ENCODE results near the gene B3GNT9. TPM values are rescaled to one million over a fixed set of nuclear protein-coding genes. Genes with fewer than 3 reads are reported as not detected.

B3GNT9 gene, protein sequence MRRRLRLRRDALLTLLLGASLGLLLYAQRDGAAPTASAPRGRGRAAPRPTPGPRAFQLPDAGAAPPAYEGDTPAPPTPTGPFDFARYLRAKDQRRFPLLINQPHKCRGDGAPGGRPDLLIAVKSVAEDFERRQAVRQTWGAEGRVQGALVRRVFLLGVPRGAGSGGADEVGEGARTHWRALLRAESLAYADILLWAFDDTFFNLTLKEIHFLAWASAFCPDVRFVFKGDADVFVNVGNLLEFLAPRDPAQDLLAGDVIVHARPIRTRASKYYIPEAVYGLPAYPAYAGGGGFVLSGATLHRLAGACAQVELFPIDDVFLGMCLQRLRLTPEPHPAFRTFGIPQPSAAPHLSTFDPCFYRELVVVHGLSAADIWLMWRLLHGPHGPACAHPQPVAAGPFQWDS
- 2.4 and 6.3 TPM in 2 replicates for total RNA-seq

DNA sequence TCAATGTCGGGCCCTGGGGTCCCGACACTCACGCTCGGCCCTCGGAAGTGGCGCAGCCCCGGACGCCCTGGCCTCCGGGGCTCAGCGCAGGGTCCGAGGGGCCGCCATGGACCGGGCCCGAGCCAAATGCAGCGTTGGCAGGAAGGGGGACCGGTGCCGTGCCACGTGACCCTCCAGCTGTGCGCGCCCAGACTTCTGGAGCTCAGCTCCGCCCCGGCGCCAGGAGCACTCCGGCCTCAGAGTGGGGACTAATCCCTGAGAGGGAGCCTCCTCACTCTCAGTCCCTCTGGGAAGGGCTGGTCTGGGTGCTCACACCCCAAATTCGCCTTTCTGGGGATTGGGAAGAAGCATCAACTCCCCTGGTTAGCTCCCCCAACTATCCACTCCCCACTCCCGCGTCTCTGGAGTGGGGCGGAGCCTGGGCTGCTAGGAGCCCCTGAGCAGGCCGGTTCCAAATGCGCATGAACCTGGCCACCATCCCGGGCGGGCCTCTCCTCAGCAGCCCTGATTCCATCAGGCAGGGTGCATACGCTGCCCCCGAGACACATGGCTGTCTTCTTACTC, at the start of gene B3GNT9:
TSS of gene B3GNT9 (minus strand) at position 166 of the 564 bp plus-strand sequence. CDS start 513 bp downstream, outside the sequence.
- peak in 1 of 2 donors; percentile 40 for DNase-seq (ENCODE audit: low read depth in 2 of 2)

DNA sequence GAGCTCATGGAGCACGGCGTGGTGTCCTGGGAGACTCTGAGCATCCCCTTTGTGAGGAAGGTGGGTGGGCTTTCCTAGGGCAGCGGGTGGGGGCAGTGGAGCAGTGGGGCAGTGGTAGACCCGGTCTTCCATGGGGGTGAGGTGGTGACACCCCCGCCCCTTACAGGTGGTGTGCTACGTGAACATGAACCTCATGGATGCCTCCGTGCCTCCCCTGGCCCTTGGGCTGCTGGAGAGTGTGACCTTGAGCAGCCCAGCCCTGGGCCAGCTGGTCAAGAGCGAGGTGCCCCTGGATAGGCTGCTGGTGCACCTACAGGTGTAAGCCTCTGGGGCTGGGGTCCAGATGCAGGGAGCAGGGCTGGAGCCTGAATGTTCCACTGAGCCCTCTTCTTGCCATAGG, 49.7 kb upstream of the B3GNT9 start:
- no peak for DNase-seq (ENCODE audit: low read depth in 2 of 2)

DNA sequence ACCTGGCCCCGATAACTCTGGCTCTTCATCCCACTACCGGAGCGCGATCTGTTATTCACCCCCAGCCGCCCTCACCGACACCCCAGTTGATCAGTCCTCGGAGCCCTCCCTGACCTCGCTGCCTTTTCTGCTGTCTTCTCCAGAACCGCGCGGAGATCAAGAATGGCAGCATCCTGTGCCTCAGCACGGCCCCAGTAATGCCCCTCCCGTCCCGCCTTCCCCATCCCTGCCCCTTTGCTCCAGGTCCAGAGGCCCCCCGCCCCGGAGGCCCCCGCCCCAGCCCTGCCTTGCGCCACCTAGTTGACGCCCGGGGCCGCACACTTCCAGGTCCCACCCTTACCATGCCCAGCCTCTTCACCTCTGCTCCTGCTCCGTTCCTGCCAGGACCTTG, 49.0 kb upstream of the B3GNT9 start:
- no peak for DNase-seq (ENCODE audit: low read depth in 2 of 2)

DNA sequence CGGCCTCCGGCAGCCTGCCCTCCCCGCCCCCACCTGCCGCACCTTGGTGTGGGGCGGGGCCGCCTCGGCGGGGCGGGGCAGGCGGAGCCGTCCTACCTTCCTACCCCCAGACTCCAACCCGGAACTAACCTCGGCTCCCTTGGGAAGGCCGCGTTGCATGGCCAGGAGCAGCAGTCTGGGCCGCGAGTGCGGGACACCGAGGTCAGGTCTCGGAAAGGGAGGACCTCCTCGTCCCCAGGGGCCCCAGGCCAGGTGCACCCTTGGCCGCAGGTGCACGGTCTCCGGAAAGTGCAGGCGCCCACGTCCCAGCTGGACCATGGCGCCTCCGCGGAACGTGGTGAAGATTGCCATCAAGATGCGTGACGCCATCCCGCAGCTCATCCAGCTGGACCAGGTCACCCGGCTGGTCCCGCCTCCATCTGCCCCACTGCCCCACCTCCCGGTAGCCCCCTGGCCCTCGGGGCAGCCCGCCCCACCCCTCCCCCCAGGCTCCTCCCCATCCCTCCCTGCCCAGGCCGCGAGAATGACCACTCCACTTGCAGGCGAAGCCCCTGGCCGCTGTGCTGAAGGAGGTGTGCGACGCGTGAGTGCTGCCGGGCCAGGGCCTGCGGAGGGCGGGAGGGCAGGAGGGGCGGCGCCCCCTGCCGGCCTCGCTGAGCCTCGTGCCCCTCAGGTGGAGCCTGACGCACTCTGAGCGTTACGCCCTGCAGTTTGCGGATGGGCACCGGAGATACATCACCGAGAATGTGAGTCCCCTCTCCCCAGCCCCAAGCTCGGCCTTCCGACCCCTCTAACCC, 48.4 kb upstream of the B3GNT9 start, which contains the start of gene ELMO3:
TSS of gene ELMO3 (plus strand) at position 121 of the 797 bp plus-strand sequence. CDS start at position 317, 196 bp downstream.
- no peak for DNase-seq (ENCODE audit: low read depth in 2 of 2)

DNA sequence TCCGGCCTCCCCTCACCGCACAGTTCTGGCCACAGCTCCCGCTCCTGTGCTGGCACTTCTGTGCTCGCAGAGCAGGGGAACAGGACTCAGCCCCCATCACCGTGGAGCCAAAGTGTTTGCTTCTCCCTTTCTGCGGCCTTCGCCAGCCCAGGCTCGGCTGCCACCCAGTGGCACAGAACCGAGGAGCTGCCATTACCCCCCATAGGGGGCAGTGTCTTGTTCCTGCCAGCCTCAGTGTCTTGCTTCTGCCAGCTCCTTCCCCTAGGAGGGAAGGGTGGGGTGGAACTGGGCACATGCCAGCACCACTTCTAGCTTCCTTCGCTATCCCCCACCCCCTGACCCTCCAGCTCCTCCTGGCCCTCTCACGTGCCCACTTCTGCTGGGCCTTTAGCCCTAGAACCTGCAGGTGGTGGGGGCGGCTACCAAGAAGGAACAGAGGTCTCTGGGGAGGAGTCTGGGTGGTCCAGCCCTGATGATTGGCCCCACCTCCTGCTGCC, 47.5 kb upstream of the B3GNT9 start:
- DNase-seq (ENCODE audit: low read depth in 2 of 2) = peak in 1 of 2 donors; percentile 53

DNA sequence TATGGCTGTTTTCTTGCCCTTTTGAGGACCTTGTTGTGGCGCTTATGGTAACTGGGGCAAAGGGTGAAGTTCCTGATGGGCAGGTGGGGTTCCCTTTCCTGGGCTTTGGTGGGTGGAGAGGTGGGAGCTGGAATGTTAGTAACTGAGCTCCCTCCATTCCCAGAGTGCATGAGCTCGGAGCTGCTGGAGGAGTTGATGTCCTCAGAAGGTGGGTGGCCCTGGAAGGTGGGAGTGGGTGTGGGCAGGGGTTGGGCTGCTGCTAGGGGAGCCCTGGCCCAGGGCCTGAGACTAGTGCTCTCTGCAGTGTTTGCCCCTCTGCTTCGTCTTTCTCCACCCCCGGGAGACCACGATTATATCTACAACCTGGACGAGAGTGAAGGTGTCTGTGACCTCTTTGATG, 46.9 kb upstream of the B3GNT9 start:
- no peak for DNase-seq (ENCODE audit: low read depth in 2 of 2)

DNA sequence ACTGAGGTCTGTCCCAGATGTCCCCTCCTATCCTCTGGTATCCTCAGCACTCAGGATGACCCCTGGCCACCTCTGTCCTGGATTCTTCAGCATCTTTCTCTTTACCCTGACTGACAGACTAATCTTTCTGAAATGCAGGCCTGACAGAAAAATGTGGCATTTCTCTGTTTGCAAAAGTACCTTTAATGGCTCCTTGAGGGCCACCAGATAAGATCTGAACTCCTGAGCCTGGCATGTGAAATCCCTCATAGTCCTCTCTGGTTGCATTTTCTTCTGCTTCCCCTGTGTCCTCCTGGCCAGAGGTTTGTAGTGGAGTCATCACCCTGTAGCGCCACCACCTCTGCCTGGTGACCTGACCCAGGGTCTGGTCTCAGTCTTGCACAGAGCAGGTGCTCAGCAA, 46.1 kb upstream of the B3GNT9 start:
- DNase-seq (ENCODE audit: low read depth in 2 of 2) = no peak

DNA sequence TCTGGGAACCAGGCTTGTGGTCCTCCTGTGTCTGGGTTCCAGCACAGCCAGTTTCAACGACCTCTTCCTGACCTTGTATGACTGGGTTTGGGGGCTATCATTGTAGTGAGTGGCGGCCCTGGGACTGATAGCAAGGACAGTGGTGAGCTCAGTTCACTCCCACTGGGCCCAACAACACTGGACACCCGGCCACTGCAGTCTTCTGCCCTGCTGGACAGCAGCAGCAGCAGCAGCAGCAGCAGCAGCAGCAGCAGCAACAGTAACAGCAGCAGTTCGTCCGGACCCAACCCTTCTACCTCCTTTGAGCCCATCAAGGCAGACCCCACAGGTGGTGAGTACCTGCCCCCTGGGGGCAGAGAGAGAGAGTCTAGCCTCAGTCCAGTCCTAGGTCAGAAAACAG, 44.9 kb upstream of the B3GNT9 start:
- no peak for DNase-seq (ENCODE audit: low read depth in 2 of 2)

DNA sequence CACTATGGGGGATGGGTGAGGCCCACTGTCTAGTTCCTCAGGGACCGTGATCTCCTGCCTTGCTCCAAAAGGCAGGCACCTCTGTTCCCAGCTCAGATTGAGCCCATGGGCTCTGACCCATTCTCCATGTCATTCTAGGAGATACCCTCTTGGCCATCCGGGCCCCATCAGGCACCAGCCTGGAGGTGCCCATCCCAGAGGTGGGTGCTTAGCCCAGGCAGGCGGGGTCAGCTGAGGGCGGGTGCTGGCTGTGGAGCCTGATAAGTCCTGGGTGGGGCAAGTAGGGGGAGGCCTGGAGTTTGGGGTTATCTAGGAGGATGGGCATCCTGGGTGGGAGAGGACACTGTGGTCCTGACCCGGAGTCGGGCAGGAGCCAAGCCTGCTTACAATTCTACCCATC, 43.5 kb upstream of the B3GNT9 start:
- DNase-seq (ENCODE audit: low read depth in 2 of 2) = no peak

DNA sequence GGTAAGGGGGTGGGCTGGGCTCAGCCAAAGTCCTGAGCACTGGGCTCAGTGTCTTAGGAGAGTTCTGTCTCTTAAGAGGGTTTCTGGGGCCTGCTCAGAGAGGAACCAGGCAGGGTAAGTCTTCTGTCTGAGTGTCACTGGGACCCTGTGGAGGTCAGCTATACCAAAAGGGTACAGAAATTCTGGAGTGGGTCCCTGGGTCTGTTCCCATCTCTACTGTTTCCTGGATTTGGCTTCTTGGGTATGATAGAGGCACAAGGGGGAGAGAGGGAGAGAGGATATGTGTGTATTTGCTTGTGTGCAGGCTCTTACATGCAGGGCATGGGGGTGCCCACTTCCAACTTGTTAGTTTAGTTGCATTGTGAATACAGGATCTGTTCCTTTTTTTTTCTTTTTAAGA, 42.7 kb upstream of the B3GNT9 start:
- no peak for DNase-seq (ENCODE audit: low read depth in 2 of 2)

DNA sequence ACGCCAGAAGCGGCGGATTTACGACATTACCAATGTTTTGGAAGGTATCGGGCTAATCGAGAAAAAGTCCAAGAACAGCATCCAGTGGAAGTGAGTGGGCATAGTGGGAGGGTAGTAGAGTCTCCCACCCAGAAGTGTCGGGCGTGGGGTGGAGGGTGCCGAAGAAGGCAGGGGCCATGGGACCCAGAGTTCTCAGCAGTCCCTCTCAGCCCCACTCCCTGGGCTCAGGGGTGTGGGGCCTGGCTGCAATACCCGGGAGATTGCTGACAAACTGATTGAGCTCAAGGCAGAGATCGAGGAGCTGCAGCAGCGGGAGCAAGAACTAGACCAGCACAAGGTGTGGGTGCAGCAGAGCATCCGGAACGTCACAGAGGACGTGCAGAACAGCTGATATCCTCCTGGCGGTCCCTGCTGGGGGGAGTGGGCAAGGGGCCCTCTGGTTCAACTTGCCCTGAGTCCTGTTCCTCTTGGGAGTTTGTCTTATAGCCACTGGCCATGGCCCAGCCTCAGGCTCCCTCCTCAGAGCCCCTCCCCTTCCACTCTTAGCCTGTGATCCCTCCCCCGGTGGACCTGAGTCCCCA, 42.1 kb upstream of the B3GNT9 start:
- DNase-seq (ENCODE audit: low read depth in 2 of 2) = no peak

DNA sequence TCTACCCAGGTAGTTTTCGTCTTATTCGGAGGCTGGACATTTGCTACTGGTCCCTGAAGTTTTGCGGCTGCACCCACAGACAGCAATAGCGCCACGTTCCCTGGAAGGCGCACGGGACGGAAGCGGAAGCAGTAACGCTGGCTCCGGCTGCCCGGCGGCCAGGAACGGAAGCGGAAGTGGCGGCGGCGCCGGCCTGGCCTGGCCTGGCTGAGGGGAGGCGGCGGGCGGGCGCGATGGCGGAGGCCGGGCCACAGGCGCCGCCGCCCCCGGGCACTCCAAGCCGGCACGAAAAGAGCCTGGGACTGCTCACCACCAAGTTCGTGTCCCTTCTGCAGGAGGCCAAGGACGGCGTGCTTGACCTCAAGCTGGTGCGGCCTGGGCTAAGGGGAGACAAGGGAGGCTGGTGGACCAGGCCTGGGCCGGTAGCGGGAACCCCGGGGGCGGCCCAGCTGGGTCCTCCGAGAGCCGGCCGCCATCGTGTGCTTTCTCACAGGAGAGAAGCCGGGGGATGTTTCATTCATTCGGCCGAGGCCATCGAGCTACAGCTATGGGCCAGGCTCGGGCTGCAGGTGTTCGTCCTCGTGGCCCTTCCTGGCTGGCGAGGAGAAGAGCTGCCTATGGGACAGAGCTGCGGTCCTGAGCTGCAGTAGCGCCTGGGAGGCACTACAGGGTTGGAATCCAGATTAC, 41.3 kb upstream of the B3GNT9 start, which contains the start of gene E2F4:
TSS of gene E2F4 (plus strand) at position 161 of the 687 bp plus-strand sequence. CDS start at position 234, 73 bp downstream.
- peak; percentile 87 to 96 for DNase-seq (ENCODE audit: low read depth in 2 of 2)

DNA sequence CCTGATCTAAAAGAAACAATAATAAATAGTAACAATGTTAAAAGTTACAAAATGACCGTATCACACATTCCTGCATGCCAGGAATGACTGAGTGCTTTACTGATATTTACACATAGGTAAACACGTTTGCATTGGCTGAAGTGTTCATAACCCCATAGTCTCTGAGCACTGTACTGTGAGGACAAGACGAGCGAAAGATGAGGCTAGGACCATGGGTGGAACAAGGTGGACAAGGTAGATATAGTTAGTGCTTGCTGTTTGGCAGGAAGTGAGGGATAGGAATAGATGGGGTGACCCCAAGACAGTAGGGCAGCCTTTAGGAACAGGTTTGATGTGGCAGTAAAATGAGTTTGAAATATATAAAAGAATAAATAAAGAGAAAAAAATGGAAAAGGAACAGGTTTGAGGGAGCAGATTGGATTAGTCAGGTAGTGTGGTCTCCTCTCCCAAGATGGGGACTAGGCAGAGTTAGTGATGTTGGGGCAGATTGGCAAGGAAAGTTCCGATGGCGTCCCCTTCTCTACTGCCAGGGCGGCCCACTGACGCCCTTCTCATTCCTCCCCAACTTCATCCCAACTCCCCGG, 40.7 kb upstream of the B3GNT9 start:
- DNase-seq (ENCODE audit: low read depth in 2 of 2) = no peak

DNA sequence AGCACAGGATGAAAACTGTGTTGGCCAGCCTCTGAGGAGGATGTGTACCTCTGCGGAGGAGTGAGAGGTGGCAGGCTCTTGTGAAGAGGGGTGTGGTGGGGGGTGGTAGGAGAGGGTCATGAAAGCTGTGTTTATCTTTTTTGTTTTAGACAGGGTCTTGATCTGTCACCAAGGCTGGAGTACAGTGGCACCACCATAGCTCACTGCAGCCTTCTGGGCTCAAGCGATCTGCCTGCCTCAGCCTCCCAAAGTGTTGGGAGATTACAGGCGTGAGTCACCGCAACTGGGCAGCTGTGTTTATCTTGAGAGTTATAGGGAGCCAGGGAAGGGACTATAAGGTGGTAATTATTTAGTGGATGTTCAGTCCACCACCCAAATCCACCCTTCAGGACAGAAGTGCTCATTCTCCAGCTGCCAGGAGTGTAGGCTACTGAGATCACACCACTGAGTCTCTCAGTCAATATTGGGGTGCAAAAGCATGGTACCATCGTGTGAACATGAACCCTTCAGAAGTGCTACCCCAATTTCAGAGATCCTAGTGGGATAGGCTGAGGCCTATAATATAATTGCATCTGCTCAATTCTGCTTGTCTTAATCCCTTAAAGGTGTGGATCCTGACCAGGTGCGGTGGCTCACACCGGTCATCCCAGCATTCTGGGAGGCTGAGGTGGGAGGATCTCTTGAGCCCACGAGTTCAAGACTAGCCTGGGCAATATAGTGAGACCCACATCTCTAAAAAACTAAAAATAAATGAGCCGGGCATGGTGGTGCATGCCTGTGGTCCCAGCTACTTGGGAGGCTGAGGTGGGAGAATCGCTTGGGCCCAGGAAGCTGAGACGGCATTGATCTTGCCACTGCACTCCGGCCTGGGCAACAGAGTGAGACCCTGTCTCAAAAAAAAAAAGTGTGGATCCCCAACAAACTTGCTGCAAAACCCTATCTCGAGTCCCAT, 39.9 kb upstream of the B3GNT9 start:
- peak in 1 of 2 donors; percentile 34 for DNase-seq (ENCODE audit: low read depth in 2 of 2)

DNA sequence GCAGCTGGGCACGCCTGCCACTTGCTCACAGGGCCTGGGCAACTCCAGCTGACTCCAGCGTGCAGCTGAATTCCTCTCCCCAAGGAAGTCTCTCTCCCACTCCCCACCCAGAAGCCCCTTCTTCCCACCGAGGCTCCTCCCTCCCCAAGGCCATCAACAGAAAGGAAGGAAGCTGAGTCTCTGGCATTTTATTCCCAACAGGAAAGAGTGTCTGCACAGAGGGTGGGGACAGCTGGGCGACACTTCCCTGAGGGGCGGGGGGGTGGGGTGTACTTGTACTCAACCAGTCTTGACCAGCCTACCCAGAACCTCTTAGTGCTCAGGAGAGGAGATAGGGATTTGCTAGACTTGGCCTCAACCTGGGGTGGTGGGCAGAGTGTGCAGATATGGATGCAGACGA, 39.2 kb upstream of the B3GNT9 start, which contains the start of gene EXOC3L1:
TSS of gene EXOC3L1 (minus strand) at position 96 of the 400 bp plus-strand sequence. CDS start 460 bp downstream, outside the sequence.
- no peak for DNase-seq (ENCODE audit: low read depth in 2 of 2)

DNA sequence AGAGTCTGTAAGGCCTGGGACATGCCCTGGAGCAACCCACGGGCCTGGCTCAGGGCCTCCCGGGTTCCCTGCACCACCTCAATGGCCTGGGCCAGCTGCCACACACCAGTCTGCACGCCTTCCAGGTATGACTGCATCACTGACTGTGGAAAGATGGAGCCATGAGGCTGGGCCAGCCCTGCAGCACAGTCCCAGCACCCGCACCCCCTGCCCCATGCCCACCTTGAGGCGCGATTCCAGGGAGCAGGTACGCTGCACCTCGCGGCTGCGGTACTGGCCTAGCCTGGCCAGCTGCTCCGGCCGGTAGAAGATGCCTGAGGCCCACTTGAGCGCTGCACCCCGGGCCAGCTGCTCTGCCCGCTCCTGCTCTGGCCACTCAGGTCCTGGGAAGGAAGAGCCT, 38.0 kb upstream of the B3GNT9 start:
- no peak for DNase-seq (ENCODE audit: low read depth in 2 of 2)

DNA sequence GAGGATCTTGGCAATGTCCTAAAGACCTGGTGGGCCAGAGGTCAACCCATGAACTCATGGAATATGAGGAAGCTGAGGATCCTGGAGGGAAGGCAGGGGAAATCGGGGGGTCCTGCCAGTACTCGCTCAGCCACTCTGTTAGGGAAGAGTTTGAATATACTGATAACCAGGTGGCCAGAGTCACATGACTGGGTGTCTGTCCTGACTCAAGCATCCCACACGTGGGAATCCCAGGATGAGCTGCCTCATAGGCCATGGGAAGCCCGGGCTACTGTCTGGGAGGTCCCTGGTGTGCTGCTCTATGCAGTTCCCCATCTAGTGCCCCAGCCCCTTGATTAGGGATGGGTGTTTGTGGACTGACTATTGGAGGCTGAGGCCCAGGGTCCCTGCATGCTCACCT, 37.5 kb upstream of the B3GNT9 start:
- no peak for DNase-seq (ENCODE audit: low read depth in 2 of 2)

DNA sequence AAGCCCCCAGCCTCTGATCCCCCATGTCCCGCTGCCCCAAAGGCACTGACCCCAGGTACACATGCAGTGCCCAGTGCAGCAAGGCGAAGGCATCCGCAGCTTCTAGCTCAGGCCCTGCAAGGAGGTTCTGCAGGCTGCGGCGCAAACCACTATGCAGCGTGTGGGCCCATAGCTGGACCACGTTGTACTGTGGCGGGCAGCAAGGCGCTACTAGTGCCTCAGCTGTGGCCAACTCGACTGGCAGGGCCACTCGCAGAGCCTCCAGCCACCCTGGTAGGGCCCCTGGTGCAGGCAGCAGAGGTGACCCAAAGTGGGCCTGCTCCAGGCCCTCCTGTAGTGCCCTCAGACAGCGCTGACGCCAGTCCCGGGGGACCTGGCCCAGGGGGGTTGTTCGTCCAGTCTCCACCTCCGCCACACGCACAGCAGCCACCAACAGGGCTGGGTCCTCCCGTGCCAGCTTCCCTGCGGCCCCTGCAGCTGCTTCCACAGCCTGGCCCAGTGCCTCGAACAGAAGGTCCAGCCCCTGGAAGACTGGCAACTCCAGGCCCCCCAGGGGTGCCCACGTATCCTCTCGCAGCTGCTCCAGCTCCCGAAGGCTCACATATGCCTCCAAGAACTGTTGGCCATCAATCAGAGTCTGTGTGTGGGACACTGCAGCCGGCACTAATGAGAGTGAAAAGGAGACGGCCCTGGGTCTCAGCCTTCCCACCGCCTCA, 36.5 kb upstream of the B3GNT9 start:
- DNase-seq (ENCODE audit: low read depth in 2 of 2) = no peak

DNA sequence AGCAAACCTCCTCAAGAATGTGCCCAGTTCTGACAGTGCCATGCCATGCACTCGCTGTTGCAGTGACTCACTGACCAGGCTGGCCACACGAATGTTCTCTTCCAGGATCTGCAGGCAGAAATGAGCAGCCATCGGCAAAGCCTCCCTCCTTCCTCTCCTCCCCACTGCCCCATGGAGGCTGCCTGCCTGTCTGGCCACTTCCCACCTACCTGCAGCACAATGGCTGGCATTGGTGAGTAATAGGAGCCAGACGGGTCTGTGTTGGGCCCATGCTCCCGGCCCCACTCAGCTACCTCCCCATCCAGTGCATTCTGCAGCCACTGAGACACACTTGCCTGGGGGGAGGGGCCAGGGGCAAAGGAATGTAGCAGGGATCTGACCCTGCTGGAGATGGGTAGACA, 35.8 kb upstream of the B3GNT9 start:
- DNase-seq (ENCODE audit: low read depth in 2 of 2) = no peak
